CD4-positive, alpha-beta T cell (primary cell): ENCODE results near the gene EXT2. TPM values are rescaled to one million over a fixed set of nuclear protein-coding genes. Genes with fewer than 3 reads are reported as not detected.

ENCODE experiments used
- ATAC-seq: fragments of 200-7000 bp; cut with Tn5 transposase; one replicate; pipeline ENCODE4 v1.10.0; 2022; ENCODE audit warnings: mild to moderate bottlenecking; ENCODE audit not compliant: poor library complexity
- CTCF ChIA-PET: fragments of 350-600 bp; sonication (Branson Sonifier 250); formaldehyde crosslinking; loops from one replicate; lab custom pipeline; 2021; ENCODE audit warnings: antibody characterized with exemption, inconsistent platforms; lab: Charles Lee
- POLR2A ChIA-PET: fragments of 350-600 bp; sonication (Branson Sonifier 250); formaldehyde crosslinking; loops from one replicate; lab custom pipeline; 2021; ENCODE audit warnings: antibody characterized with exemption, inconsistent platforms; lab: Charles Lee
- DNase-seq, 14 experiments: peaks; one replicate each; pipeline ENCODE4 v3.0.0-alpha.2; 2013 to 2020; ENCODE audit warnings: mixed read lengths in 2 of 14
- H3K27ac ChIP-seq, 2 donors: one replicate each; pipeline versions ENCODE4 v1.5.1 to v1.7.0; 2013; ENCODE audit warnings: low read length in 2 of 2, low read depth in 1 of 2, mild to moderate bottlenecking in 1 of 2
- H3K27me3 ChIP-seq, 2 experiments: 1 replicate in 1 of 2; 2 replicates in 1 of 2; pipeline versions ENCODE4 v1.6.1 to v1.7.0; 2013; ENCODE audit warnings: low read length in 2 of 2, control low read depth in 1 of 2, mild to moderate bottlenecking in 1 of 2, moderate library complexity in 1 of 2; ENCODE audit not compliant: insufficient read depth in 2 of 2, control insufficient read depth in 1 of 2
- H3K36me3 ChIP-seq: one replicate; pipeline ENCODE4 v1.6.1; 2013; ENCODE audit warnings: low read length, control low read depth; ENCODE audit not compliant: insufficient read depth
- H3K4me1 ChIP-seq: one replicate; pipeline ENCODE4 v1.6.1; 2013; ENCODE audit warnings: low read length, control low read depth; ENCODE audit not compliant: insufficient read depth
- H3K4me3 ChIP-seq: one replicate; pipeline ENCODE4 v1.5.1; 2013; ENCODE audit warnings: mild to moderate bottlenecking, low read length, moderate library complexity
- H3K9me3 ChIP-seq, 2 experiments: 1 replicate in 1 of 2; 2 replicates in 1 of 2; pipeline versions ENCODE4 v1.6.1 to v1.7.0; 2013; ENCODE audit warnings: low read length in 2 of 2, mild to moderate bottlenecking in 2 of 2, control low read depth in 1 of 2, moderate library complexity in 1 of 2; ENCODE audit not compliant: control insufficient read depth in 1 of 2, insufficient read depth in 1 of 2
- H3K27ac Mint-ChIP-seq: one replicate; pipeline ENCODE4 v1.8.0; 2020; ENCODE audit warnings: mixed read lengths
- H3K27me3 Mint-ChIP-seq: one replicate; pipeline ENCODE4 v1.8.0; 2021; ENCODE audit warnings: mixed read lengths
- H3K36me3 Mint-ChIP-seq: one replicate; pipeline ENCODE4 v1.8.0; 2021; ENCODE audit warnings: low read depth, mixed read lengths
- H3K4me1 Mint-ChIP-seq: one replicate; pipeline ENCODE4 v1.8.0; 2021; ENCODE audit warnings: low read depth, mixed read lengths
- H3K4me3 Mint-ChIP-seq: one replicate; pipeline ENCODE4 v1.8.0; 2020; ENCODE audit warnings: mild to moderate bottlenecking, mixed read lengths
- H3K9me3 Mint-ChIP-seq: one replicate; pipeline ENCODE4 v1.8.0; 2020; ENCODE audit warnings: mixed read lengths
- intact Hi-C, 2 experiments: fragments of 100-400 bp; cut with DNase I in 1 of 2; cut with micrococcal nuclease in 1 of 2; formaldehyde crosslinking; loops; one replicate each; pipeline versions ENCODE4 v1.15.1 to v1.9.0; 2023 to 2025; cut with DNase I, micrococcal nuclease
- total RNA-seq, 174 experiments: library from RNA in 2 of 174; stranded (reverse) in 2 of 174; gene quantifications; one replicate each; pipeline ENCODE4 v1.2.3 and lab custom pipeline; 2021 to 2026
- TF ChIP-seq, protein P1 (sequence below): fragments of 200-600 bp; IDR thresholded peaks from one replicate; pipeline ENCODE4 v1.8.0; 2022; ENCODE audit warnings: antibody characterized with exemption, mild to moderate bottlenecking

EXT2 gene
- total RNA-seq, 2 experiments from 2014 or later: 17.1 to 17.5 TPM

DNA sequence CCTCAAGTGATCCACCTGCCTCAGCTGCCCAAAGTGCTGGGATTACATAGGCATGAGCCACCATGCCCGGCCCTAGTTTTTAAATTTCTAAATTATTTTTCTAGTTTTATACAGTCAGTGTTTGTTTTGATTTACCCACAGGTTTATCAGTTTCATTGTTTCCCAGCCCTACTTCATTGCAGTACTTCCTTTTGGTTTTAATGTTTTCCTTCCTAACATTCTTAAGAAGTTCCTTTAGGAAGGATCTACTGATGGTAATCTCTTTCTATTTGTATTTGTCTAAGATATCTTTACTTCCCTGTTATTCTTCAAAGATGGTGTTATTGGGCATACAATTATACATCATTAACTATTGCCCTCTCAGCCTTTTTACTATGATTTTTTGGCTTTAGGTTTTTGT lies 4.9 kb upstream of the EXT2 start:
- H3K4me3 Mint-ChIP-seq: no peak overlapping the region
- no peaks in the 10 kb centered on the region for H3K36me3 ChIP-seq
- DNase-seq (no peak), ATAC-seq (no peak)
- H3K27me3 ChIP-seq: no peaks in the 10 kb centered on the region
- TF ChIP-seq, protein P1, sequence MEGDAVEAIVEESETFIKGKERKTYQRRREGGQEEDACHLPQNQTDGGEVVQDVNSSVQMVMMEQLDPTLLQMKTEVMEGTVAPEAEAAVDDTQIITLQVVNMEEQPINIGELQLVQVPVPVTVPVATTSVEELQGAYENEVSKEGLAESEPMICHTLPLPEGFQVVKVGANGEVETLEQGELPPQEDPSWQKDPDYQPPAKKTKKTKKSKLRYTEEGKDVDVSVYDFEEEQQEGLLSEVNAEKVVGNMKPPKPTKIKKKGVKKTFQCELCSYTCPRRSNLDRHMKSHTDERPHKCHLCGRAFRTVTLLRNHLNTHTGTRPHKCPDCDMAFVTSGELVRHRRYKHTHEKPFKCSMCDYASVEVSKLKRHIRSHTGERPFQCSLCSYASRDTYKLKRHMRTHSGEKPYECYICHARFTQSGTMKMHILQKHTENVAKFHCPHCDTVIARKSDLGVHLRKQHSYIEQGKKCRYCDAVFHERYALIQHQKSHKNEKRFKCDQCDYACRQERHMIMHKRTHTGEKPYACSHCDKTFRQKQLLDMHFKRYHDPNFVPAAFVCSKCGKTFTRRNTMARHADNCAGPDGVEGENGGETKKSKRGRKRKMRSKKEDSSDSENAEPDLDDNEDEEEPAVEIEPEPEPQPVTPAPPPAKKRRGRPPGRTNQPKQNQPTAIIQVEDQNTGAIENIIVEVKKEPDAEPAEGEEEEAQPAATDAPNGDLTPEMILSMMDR: no peak
- peaks cover 14% of the 10 kb centered on the region for H3K4me1 Mint-ChIP-seq
- H3K9me3 ChIP-seq: no peaks in the 10 kb centered on the region
- no peak overlapping the region for H3K4me3 ChIP-seq
- intact Hi-C loops: loop anchor here (5.0 to 10.0 kb wide), 3 partner anchors 206 to 1054 kb away; partner anchors contain the start of genes ALKBH3 (in 1 of the 2) and PRDM11 (in 1 of the 2)
- H3K27ac ChIP-seq: no peak overlapping the region
- POLR2A ChIA-PET: no interaction called here
- H3K9me3 Mint-ChIP-seq: peaks cover 2% of the 10 kb centered on the region
- no peak overlapping the region for H3K27ac Mint-ChIP-seq
- no peaks in the 10 kb centered on the region for H3K27me3 Mint-ChIP-seq
- CTCF ChIA-PET: no interaction called here
- H3K36me3 Mint-ChIP-seq: peaks cover 17% of the 10 kb centered on the region
- H3K4me1 ChIP-seq: peaks cover 9% of the 10 kb centered on the region

DNA sequence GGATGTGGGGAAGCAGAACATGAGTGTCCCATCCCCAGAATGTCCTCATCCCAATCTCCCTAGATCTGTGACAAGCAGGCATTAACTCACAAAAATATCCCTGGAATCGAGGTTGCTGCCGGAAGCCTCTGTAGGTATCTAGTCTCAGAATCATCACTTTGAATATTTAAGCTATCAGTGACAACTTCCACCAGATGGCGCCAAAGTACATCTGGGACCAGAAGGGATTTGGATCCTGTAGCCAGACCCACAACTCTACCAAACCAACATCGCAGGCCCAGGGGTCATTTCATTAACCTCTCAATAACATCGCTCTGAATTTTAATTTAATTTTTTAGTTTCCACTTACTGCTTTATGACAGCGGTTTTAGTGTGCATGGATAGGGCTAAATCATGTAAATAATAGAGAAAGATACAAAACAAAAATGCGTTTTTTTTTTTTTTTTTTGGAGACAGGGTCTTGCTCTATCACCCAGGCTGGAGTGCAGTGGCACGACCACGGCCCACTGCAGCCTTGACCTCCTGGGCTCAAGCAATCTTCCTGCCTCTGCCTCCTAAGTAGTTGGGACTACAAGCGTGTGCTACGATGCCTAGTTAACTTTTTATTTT lies 1.1 kb upstream of the EXT2 start:
- ATAC-seq (peak; percentile 55), DNase-seq (peak; percentile 47 to 91 (median 72))
- H3K4me3 ChIP-seq: no peak overlapping the region
- Mint-ChIP-seq H3K36me3 (no peaks in the 10 kb centered on the region), H3K9me3 (no peaks in the 10 kb centered on the region), H3K27me3 (no peaks in the 10 kb centered on the region), H3K4me3 (peak overlapping the region; percentile 88), H3K27ac (no peak overlapping the region), H3K4me1 (peaks cover 31% of the 10 kb centered on the region)
- intact Hi-C loops: loop anchor here (1.0 to 10.0 kb wide), 5 partner anchors 28 to 1050 kb away; partner anchors contain the start of genes ACCS (in 1 of the 2), ALKBH3 (in 1 of the 2) and PRDM11 (in 1 of the 2)
- H3K27me3 ChIP-seq: no peaks in the 10 kb centered on the region
- no peaks in the 10 kb centered on the region for H3K36me3 ChIP-seq
- H3K9me3 ChIP-seq: no peaks in the 10 kb centered on the region
- POLR2A ChIA-PET: interaction anchor here (1.0 to 2.2 kb wide), 3 partner anchors 10 to 28 kb away, joined by 3 to 14 read pairs (median 11); partner anchors contain the start of gene ACCS
- CTCF ChIA-PET: interaction anchor here (0.6 to 3.6 kb wide), 16 partner anchors 9 to 783 kb away, joined by 3 to 34 read pairs (median 4); partner anchors contain the start of gene ACCS
- TF ChIP-seq, protein P1: peak; percentile 77
- no peak overlapping the region for H3K27ac ChIP-seq
- peaks cover 18% of the 10 kb centered on the region for H3K4me1 ChIP-seq

DNA sequence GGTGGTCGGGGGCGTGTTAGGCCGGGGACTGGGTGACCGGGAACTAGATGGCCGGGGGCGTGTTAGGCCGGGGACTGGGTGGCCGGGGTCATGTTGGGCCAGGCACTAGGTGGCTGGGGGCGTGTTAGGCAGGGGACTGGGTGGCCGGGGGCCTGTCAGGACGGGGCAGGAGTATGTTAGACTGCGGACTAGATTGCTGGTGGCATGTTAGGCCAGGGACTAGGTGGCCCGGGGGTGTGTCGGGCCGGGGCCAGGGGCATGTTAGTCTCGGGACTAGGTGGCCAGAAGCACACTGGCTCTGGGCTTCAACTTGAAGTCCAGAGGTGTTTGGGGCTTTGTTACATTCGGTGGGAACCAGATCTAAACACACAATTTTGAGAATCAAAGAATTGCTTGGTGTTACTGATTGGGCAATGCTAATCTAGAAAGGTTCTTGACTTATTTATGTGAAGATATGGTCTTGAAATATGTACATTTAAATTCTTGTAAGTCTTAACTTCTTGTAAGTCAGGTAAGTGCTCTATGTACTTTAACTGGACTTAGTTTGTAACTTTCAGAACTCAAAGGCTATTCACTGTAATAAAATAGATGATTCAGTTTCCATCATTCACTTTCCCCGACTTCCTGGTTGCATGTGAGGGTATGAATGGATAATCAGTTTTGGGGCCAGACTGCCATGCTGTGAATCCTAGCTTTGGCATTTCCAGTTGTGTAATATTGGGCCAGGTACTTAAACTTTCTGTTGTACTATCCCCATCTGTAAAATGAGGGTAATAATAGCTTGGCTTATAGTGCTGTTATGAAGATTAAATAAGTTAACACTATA lies 1.1 kb downstream of the EXT2 start:
- Histone ChIP-seq H3K4me3 (peak overlapping the region; percentile 82), H3K36me3 (no peaks in the 10 kb centered on the region), H3K27me3 (no peaks in the 10 kb centered on the region), H3K4me1 (peaks cover 18% of the 10 kb centered on the region), H3K27ac (no peak overlapping the region), H3K9me3 (no peaks in the 10 kb centered on the region)
- CTCF ChIA-PET: interaction anchor here (0.7 kb wide), 1 partner anchor 13 kb away, joined by 3 read pairs; no protein-coding TSS in a partner anchor
- Mint-ChIP-seq H3K27me3 (no peaks in the 10 kb centered on the region), H3K4me1 (peaks cover 50% of the 10 kb centered on the region), H3K36me3 (no peaks in the 10 kb centered on the region), H3K27ac (peak overlapping the region; percentile 57), H3K4me3 (peak overlapping the region; percentile 88), H3K9me3 (no peaks in the 10 kb centered on the region)
- intact Hi-C loops: loop anchor here in 1 of 2 experiments (10.0 kb wide), 2 partner anchors 212 to 1048 kb away; partner anchors contain the start of genes ALKBH3 and PRDM11
- POLR2A ChIA-PET: no interaction called here
- no peak for ATAC-seq
- DNase-seq: peak in 1 of 14 experiments; percentile 6
- TF ChIP-seq, protein P1: no peak
